ENCODE measurements around the gene MCOLN1.

The MCOLN1 gene

GRCh38 chr19:7582446-7582845 lies 60.0 kb downstream of the MCOLN1 start:
- DNase-seq: no peak

All from NCI-H2171 (cell line).